ENCODE measurements around the gene ZNF576. TPM values are rescaled to one million over a fixed set of nuclear protein-coding genes. Genes with fewer than 3 reads are reported as not detected.

Gene ZNF576
- total and polyA plus RNA-seq, 9 of the 15 experiments (the other 6 are each of a cell fraction or from before 2014, with no cell fraction given) = 6.8 to 18.2 (median 12.2) TPM

GRCh38 chr19:43625918-43626579 lies 29.7 kb downstream of the ZNF576 start (continued):
- TF ChIP-seq HDAC3 (IDR thresholded peaks at IDR 0.05; ENCODE audit: borderline replicate concordance, partially characterized antibody) (no peak), TAF15 (IDR thresholded peaks at IDR 0.05; ENCODE audit: low read depth, low read length) (no peak), ZBTB43 (CRISPR knock-in tag; IDR thresholded peaks at IDR 0.05) (no peak), CREM (IDR thresholded peaks at IDR 0.05; ENCODE audit: low read depth) (0 out of 2 replicates have a peak, but pooled peaks have one; percentile 12), L3MBTL2 (IDR thresholded peaks at IDR 0.05) (peak; percentile 71), FOXJ3 (CRISPR knock-in tag; IDR thresholded peaks at IDR 0.05) (no peak), MAFF (IDR thresholded peaks at IDR 0.05; ENCODE audit: low read length) (no peak), EP400 (IDR thresholded peaks at IDR 0.05) (no peak), ZNF277 (CRISPR knock-in tag; IDR thresholded peaks at IDR 0.05; ENCODE audit: borderline replicate concordance) (no peak), TAF1 (IDR thresholded peaks at IDR 0.05; ENCODE audit: control insufficient read depth, extremely low read depth, insufficient read depth, low read length, severe bottlenecking) (no peak), TBP (optimal IDR thresholded peaks at IDR 0.05; ENCODE audit: low read depth, low read length) (no peak), RBBP5 (IDR thresholded peaks at IDR 0.05; ENCODE audit: borderline replicate concordance, insufficient read depth, low read length, poor library complexity, severe bottlenecking) (no peak), HNRNPK (IDR thresholded peaks at IDR 0.05; ENCODE audit: low read depth, low read length, poor library complexity, severe bottlenecking) (no peak), BCLAF1 (IDR thresholded peaks at IDR 0.05; ENCODE audit: borderline replicate concordance in 1 of 2, control insufficient read depth in 1 of 2, low read depth in 2 of 2, low read length in 1 of 2) (no peak), POLR2G (IDR thresholded peaks at IDR 0.05; ENCODE audit: low read depth, low read length) (peak; percentile 62), RCOR1 (IDR thresholded peaks at IDR 0.05; ENCODE audit: borderline replicate concordance in 1 of 2, low read depth in 2 of 2, low read length in 2 of 2) (0 out of 4 replicates have a peak, but pooled peaks of 1 of the 2 experiments have one; percentile 11), BRD9 (IDR thresholded peaks at IDR 0.05; ENCODE audit: low read depth, partially characterized antibody) (no peak), DPF2 (IDR thresholded peaks at IDR 0.05) (no peak), ZNF780A (CRISPR knock-in tag; IDR thresholded peaks at IDR 0.05) (no peak), FOXJ2 (tag; IDR thresholded peaks at IDR 0.05) (no peak), ZNF431 (CRISPR knock-in tag; IDR thresholded peaks at IDR 0.05) (no peak), MAZ (CRISPR knock-in tag; conservative IDR thresholded peaks at IDR 0.05 in 1 of 2, IDR thresholded peaks at IDR 0.05 in 1 of 2) (no peak)
